NK-92 (cell line): ENCODE data around the gene FAM221B.

ENCODE experiments used
- DNase-seq: peaks from one replicate; lab custom pipeline; 2025; ENCODE audit not compliant: unreplicated experiment; lab: John Stamatoyannopoulos, UW

Gene FAM221B

DNA sequence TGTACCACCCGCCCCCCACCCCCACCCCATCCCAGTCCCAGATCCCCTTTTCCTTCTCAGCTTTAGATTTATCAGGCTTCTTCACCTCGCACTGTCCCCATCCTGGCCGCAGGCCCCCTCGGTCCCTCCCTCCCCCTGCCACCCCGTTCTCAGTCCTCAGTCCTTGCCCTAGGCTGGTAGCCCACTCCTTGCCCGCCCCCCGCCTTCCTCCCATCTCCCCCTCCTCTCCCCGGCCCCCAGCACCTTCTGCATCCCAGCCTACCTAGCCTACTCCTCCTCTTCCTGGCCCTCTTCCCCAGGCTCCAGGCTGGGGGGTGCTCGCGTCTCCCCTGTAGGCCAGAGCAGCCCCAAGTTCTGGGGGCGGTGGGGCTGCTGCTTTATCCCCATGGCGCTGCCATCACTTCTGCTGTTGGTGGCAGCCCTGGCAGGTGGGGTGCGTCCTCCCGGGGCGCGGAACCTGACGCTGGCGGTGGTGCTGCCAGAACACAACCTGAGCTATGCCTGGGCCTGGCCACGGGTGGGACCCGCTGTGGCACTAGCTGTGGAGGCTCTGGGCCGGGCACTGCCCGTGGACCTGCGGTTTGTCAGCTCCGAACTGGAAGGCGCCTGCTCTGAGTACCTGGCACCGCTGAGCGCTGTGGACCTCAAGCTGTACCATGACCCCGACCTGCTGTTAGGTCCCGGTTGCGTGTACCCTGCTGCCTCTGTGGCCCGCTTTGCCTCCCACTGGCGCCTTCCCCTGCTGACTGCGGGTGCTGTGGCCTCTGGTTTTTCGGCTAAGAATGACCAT lies 36.3 kb downstream of the FAM221B start:
- no peak for DNase-seq

- DNase-seq = no peak
Measured at GRCh38 chr9:35791297-35791921, 37.1 kb downstream of the FAM221B start, which contains the start of gene NPR2. TSS of gene NPR2 (plus strand) at chr9:35791591. CDS start at chr9:35792409, 818 bp downstream.

DNA sequence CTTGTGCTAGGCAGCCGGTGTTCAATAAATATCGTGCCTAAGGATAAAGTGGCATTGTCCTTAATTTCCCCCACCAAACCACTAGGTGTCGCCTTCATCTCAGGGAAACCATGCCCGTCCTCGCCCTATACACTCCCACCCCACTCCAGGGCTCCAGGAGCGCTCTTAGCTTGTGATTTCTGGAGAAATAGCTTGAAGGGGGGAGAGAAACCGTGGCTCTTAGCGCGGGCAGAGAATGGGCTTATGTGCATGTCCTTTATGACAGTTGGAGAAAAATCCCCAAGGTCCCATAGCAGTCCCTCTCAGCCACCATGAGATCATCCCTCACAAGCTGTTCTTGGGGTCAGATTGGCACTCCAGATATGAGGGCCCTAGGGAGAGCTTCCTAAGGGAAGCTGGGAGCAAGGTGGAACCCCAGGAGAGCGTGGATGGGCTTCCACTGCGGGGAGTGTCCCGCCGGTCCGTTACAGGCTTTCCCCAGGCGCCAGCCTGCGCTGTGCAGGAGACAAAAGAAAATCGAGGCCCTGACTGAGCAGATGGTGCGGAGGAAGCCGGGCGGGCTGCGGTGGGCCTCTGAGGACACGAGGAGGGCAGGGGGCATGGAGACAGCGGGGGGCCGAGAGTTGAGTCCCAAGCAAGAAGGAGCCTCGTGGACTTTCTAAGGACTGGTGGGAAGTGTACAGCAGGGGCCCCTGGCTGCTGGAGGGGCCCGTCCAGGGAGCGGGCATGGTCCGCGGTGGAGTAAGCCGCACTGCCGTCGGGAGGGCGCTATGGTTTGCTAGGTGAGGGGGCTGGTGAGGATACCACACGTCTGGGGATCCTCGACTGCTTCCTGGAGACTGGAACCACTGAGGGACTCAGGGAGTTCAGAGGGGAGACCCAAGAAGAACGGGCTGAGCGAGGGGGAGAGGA lies 37.9 kb downstream of the FAM221B start:
- DNase-seq = no peak

GRCh38 chr9:35790025-35790384 lies 38.5 kb downstream of the FAM221B start:
- no peak for DNase-seq

DNA sequence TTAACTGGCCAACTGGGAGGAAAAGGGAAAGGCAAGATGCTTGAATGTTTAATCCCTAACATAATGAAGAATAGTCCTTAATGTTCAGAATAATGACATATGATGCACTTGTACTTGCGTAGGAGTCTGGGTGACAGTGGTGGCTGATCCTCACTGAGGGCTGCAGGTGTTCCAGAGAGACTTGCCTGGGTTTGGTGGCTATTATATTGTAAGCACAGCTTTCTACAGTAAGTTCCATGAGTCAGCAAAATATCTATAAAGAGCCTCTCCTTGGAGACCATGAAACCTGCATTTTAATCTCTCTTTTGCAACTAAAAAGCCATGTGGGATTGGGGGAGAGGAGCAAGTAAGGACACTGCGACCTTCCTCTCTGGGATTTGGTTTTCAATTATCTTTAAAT lies 39.0 kb downstream of the FAM221B start:
- DNase-seq = no peak

GRCh38 chr9:35783418-35783817 lies 45.1 kb downstream of the FAM221B start:
- no peak for DNase-seq

- no peak for DNase-seq
Measured at GRCh38 chr9:35781066-35781465, 47.5 kb downstream of the FAM221B start.

DNA sequence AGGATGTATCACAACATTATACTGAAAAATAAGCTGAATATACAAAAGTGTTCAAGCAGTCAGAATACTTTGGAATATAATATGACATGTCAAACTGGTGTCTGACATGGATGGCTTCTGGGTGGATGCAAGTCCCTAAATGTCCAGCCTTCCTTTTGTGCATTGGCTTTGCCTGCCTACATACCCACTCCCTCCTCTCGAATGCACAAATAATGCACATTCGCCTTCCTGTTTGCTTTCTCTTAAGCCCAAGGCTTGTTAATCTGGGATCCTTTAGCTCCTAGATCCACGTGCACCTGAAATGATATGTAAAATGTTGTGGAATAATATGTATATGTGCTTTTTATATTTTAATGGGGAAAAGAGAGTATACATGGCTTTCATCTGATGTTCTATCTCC lies 50.0 kb downstream of the FAM221B start:
- no peak for DNase-seq

- DNase-seq = no peak
Measured at GRCh38 chr9:35776018-35776417, 52.5 kb downstream of the FAM221B start.

DNA sequence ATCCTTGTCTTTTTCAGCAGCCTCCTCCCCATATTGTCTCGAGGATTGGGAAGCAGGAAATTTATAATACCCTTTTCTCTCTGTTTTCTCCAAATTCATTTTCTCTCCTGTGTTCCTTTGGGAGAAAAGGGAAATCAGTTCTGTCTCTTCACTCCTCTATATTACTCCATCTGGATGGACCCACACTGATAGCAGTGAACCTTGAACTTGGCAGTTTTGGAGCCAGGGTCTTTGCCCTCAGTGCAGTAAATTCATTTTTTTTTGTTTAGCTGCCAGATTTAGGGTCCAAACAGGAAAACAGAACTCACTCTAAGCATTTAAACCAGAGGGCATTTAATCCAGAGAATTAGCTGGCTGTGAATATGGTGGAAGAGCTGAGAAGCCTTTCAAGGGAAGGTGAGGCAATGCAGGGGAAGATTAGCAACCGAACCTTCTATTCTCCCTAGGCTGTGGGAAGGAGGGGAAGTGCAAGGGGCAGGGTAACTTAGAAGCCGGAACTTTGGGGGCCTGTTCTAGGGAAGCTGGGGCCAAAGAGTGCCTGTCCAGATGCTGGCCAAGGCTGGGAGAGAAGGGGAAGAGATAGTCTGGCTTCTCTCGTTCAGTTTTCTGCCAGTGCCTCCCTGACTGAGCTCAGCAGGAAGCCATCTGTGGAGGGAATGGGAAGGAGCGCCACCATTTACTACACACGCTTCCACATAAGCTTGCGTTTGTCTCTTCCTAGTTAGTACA lies 53.5 kb downstream of the FAM221B start:
- no peak for DNase-seq

- DNase-seq = no peak
Measured at GRCh38 chr9:35771943-35772342, 56.6 kb downstream of the FAM221B start.

DNA sequence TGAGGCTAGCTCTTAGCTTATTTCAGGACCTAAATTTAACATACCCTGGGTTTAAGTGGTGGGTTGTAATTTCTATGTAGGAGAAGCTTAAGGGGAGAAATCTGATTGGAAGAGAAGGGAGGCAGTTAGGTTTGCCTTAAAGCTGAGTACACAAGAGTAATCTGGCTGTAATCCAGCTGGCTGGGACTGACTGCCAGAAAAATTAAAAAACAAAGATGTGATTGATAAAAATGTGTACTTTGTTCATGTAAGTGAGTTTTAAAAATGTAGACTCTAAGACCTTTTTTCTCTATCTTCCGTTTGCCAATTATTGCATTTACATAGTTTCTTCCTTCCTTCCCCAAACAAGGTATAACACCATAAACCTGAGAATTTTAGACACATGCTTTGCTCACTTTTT lies 57.0 kb downstream of the FAM221B start:
- no peak for DNase-seq

DNA sequence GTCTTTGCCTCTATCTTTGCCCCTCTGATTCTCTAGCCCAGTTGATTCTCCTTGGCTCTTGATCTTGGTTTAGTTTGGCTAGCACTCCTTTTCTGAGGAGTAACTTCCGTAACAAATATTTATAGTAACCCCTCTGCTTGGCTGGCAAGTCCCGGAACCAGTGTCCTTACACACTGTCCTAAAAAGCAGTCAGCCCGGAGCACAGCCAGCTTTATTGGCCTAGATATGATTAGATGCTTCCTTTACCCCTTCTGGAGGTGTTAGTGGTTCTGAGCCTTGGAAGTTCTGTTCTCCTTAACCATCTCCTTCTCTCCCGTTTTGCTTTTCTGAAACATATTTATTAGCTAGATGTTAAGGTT lies 57.5 kb downstream of the FAM221B start:
- no peak for DNase-seq

GRCh38 chr9:35769763-35770162 lies 58.8 kb downstream of the FAM221B start:
- DNase-seq = no peak

- DNase-seq = no peak
Measured at GRCh38 chr9:35767458-35767857, 61.1 kb downstream of the FAM221B start.

DNA sequence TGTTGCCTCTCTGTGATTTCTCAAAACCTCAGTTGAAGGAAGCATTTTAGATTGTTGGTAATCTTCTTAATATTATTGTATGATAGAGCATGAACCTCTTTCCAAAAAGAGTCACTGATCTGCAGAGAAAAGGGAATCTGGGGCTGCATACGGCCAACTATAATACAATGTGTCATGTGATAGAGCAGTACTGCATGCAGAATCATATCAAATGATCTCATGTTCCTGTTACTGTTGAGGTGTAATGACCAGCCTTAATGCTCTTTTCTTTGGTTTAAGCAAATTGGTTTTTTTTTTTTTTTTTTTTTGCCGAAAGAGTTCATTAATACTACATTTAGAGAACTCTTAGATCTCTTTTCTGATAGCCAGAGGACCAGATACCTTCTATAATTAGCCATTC lies 61.5 kb downstream of the FAM221B start:
- no peak for DNase-seq
